GM10248 (cell line): Measurements from ENCODE around the gene ALLC.

ENCODE experiments used
- CTCF ChIA-PET: fragments of 300-600 bp; sonication (Branson Sonifier 250); formaldehyde crosslinking; extraction: SDS; loops from one replicate; lab custom pipeline; 2021; ENCODE audit warnings: antibody characterized with exemption; lab: Yijun Ruan, JAX
- POLR2A ChIA-PET: fragments of 350-650 bp; sonication (Branson Sonifier 250); formaldehyde crosslinking; extraction: SDS; loops from one replicate; lab custom pipeline; 2020; ENCODE audit warnings: antibody characterized with exemption; lab: Yijun Ruan, JAX
- DNase-seq: peaks from one replicate; pipeline ENCODE4 v3.0.0; 2012; ENCODE audit errors: extremely low spot score
- CTCF ChIP-seq: IDR thresholded peaks from 2 replicates; pipeline ENCODE4 v1.5.1; 2012; ENCODE audit warnings: mild to moderate bottlenecking, low read depth; ENCODE audit errors: extremely low read depth, missing control alignments, control extremely low read depth

ALLC gene

DNA sequence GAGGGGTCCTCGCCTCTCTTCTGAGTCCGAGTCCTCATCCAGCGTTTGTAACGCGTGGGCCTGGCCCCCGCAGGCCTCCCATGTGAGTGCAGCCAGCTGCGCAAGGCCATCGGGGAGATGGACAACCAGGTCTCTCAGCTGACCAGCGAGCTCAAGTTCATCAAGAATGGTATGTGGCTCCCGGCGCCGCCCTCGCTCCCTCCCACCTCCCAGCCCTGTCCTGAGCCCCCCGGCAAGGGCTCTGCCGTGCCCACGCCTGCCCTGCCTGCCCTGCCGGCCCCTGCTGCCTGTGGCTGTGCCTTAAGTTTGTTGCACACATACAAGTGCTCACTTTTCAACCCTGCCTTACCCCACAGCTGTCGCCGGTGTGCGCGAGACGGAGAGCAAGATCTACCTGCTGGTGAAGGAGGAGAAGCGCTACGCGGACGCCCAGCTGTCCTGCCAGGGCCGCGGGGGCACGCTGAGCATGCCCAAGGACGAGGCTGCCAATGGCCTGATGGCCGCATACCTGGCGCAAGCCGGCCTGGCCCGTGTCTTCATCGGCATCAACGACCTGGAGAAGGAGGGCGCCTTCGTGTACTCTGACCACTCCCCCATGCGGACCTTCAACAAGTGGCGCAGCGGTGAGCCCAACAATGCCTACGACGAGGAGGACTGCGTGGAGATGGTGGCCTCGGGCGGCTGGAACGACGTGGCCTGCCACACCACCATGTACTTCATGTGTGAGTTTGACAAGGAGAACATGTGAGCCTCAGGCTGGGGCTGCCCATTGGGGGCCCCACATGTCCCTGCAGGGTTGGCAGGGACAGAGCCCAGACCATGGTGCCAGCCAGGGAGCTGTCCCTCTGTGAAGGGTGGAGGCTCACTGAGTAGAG is 14.4 kb upstream of the ALLC start:
- no peak for TF ChIP-seq CTCF
- no peak for DNase-seq
- POLR2A ChIA-PET, result no interaction called here
- CTCF ChIA-PET, result interaction anchor here (0.9 to 2.2 kb wide), 5 partner anchors 8 to 19 kb away, joined by 3 to 13 read pairs (median 4); partner anchors contain the start of gene ALLC

GRCh38 chr2:3644246-3644525 is 13.8 kb upstream of the ALLC start:
- no peak for TF ChIP-seq CTCF
- no peak for DNase-seq
- POLR2A ChIA-PET, result no interaction called here
- CTCF ChIA-PET, result interaction anchor here (0.9 to 1.5 kb wide), 4 partner anchors 9 to 20 kb away, joined by 3 to 5 read pairs (median 4); partner anchors contain the start of gene ALLC

DNA sequence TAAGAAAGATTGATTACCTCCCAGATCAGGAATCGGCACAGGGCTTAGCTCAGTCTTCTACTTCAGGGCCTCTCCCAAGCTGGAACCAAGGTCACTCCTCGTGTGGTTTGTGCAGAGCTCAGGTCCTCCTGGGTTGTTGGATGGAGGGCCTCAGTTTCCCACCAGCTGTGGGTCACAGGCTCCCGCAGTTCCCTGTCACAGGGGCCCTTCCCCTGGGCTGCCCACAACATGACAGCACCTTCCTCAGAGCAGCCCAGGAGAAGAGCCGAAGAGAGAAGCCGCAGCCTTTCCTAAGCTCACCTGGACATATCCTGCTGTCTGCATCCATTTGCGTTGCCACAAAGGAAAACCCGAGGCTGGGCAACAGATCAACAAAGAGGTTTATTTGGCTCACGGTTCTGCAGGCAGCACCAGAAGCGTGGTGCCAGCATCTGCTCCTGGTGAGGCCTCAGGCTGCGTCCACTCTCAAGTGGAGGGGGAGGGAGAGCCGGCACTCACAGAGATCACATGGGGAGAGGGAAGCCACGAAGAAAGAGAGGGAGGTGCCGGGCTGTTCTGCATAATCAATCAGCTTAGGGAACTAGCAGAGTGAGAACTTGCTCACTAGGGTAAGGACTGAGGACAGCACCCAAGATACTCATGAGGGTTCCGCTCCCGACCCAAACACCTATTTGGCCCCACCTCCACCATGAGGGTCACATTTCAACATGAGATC is 13.0 kb upstream of the ALLC start:
- no peak for DNase-seq
- POLR2A ChIA-PET, result no interaction called here
- CTCF ChIA-PET, result interaction anchor here (0.9 to 1.5 kb wide), 3 partner anchors 8 to 21 kb away, joined by 3 to 5 read pairs (median 4); partner anchors contain the start of gene ALLC
- TF ChIP-seq CTCF, result no peak

GRCh38 chr2:3645745-3646389 is 12.1 kb upstream of the ALLC start:
- DNase-seq, result no peak
- POLR2A ChIA-PET, result no interaction called here
- TF ChIP-seq CTCF, result no peak
- CTCF ChIA-PET, result interaction anchor here (1.1 kb wide), 1 partner anchor 223 kb away, joined by 3 read pairs; no protein-coding TSS in a partner anchor

DNA sequence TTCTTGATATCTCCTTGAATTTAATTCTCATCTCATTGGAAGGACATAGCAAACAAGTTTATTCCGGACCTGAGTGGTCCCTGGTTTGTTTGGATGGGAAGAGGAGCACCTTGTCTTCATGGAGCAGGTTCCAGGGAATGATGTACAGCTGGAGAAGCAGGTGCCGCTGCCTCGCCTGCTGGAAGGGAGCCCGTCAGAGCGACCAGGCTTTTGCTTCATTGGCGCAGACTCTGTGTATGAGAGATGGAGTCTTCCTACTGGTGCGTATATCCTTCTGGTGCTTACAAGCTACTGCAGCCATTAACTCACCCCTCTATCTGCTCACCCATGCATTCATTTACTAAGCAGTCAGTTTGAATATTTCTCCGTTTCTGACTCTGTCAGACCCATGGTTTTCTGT is 11.6 kb upstream of the ALLC start:
- POLR2A ChIA-PET, result no interaction called here

More for the DNA sequence above, 11.6 kb upstream of the ALLC start:
- DNase-seq, result no peak
- no peak for TF ChIP-seq CTCF
- CTCF ChIA-PET, result interaction anchor here (1.1 kb wide), 1 partner anchor 224 kb away, joined by 3 read pairs; no protein-coding TSS in a partner anchor
